Right renal pelvis (tissue), 4 donors: ENCODE data around the gene RXRA. TPM values are rescaled to one million over a fixed set of nuclear protein-coding genes. Genes with fewer than 3 reads are reported as not detected.
"Not testable (repeated sequence)": the region's sequence is repeated elsewhere in the genome, so short reads cannot be mapped to it uniquely, and the experiment has no call there.

Experiments used
- DNase-seq, 4 donors: peaks; one replicate each; pipeline ENCODE4 v3.0.0-alpha.2; 2013; ENCODE audit warnings: low read depth in 4 of 4, low spot score in 3 of 4, missing footprints in 1 of 4
- polyA plus RNA-seq, 4 donors: library from polyadenylated mRNA; unstranded; fragments of 120-200 nt; gene quantifications; one replicate each; pipeline ENCODE4 v1.2.1, GENCODE V29; 2013; ENCODE audit not compliant: insufficient read length in 4 of 4

The RXRA gene
- polyA plus RNA-seq, 4 donors = 42.5 to 56.0 (median 46.7) TPM

DNA sequence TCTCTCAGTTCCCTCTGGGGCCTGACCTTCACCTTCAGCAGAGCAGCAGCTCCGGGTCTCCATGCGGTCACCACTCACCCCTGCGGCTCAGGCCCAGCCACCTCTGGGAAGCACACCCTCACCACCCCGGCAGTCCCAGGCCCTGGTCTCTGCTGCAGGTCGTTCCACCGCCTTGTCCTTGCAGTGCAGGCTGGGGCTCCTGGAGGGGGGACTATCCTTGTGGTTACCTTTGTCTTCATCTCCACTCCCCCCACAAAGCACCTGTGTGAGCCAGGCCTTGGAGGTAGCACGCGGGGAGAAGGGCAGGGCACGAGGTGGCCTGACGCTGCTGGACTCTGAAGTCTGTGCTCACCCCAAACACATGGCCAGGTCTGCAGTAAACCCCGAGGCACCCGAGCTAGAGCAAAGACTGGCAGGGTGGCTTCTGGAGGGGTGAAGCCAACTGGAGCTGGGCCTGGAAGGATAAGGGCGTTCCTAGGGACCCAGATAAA is 33.2 kb upstream of the RXRA start:
- DNase-seq = no peak

DNA sequence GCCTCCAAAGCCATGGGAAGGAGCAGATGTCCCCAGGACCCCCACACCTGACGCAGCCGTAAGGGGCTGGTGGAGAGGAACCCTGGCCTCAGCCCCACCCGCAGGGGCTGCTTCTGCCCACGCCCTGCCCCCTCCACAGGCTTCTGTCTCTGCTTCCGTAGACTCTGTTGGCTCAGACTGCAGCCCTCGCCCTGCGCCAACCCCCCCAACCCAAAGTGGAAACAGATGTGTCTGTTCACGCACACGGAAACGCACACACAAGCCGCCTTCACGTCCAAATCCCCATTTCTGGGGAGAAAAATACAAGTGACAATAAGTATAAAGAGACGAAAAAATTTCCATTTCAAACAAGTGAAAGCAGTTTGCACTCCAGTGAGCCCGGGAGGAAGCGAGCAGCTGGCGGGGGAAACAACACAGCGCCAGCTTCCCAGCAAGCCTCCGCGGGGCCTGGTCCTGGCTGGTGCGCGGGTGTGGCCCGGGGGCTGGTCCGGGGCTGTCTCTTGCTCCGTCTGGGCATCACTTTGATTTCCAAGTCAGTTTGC is 32.6 kb upstream of the RXRA start:
- no peak for DNase-seq

DNA sequence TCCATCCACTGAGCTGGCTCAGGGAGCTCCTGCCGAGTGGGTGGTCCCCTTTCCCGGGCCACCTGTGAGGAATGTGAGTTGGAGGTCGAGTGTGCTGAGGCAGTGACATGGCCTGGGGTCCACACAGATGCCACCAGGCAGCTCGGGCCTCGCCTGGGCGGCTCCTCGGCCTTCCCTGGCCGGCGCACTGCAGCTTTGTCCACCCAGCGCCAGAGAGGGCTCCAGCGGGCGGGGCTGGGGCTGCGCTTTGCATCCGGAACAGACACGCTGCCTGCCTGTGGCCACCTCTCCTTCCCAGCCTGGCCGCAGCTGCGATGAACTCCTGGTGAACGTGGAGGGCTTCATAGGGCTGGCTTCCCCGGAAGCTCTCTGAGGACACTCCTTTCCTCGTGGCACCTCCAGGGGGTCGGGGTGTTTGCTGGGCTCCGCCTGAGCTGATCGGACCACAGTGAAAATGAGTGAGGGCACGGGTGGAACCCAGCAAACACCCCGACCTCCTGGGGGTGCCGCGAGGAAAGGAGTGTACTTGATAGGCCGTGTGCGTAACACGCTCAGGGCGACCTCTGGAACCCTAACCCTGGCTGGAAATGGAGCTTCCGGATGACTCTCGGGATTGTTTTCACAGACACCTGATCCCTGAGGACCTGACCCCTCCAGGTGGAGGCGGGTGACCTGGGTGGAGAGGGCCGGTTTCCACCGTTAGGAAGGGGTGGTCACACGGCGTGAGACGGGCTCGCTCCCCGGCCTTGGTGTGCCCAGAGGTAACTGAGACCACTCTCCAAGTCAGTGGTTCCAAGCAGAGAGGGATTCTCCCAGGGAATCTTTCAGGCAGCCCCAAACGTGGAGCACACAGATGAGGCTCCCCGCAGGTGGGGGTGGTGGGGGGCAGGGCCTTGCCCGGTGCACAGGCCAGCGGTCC is 31.8 kb upstream of the RXRA start:
- DNase-seq = no peak

DNA sequence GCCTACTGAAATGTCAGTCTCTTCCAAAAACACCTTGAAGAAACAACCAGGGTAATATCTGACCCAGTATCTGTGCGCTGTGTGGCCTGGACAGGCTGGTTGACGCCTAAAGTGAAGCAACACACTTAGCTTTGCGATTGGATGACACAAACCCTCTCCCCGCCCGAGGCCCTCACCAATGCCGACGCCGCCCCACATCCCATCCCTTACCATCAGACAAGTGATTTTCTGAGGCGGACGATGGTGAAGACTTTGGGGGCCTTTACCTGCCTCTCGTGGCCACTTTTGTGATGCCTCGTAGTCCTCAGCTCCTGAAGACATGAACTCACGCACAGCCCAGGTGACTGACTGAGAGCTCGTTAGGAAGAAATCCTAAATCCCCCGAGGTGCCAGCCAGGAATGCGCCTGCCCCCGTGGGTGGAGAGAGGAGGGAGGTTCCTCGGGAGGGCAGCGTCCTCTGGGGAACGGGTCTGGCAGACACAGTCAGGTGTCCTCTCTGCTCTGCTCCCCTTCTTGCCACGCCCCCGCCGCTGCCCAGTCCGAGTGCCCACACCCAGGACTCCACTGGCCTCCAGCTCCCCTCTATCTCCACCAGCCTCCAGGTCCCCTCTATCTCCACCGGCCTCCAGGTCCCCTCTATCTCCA is 31.0 kb upstream of the RXRA start:
- DNase-seq = no peak

- DNase-seq = no peak
These were observed 30.5 kb upstream of the RXRA start for GRCh38 chr9:134295746-134296250.

GRCh38 chr9:134296301-134297082 is 29.8 kb upstream of the RXRA start:
- no peak for DNase-seq

DNA sequence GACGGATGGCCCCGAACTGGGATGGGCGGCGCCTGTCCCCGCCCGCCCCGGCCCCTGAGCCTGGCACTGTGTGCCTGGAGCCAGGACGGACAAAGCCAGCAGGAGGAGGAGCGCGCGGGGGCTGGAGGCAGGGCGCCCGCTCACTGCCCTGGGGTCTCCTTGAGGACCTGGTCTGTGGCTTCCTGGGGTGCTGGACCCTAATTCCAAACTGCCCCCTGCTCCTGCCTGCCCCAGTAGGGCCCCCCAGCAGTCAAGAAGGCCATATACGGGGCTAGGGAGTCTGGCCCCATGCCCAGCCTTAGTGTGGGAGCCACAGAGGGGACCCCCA is 29.2 kb upstream of the RXRA start:
- DNase-seq = no peak

DNA sequence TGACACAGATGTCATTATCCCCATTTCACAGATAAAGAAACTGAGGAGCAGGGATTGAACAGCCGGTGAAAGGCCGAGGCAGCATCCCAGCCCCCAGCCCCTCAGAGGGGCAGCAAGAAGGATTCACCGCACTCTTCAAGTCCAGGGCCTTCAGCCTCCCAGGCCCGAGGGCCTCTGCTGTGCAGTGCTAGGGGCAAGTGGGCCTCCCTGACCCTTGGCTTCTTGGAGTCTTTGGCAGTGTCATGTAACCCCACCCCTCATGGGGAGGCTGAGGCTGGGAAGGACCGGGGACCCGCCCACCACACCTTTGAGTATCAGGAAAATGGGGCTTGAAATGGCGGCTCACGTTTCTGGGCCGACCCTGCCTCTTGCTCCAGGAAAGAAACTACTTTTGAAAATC is 28.7 kb upstream of the RXRA start:
- no peak for DNase-seq

- no peak for DNase-seq
These were observed 28.3 kb upstream of the RXRA start for GRCh38 chr9:134298000-134298399.

GRCh38 chr9:134299068-134299467 is 27.2 kb upstream of the RXRA start:
- DNase-seq = no peak

- DNase-seq = no peak
These were observed 26.4 kb upstream of the RXRA start for GRCh38 chr9:134299883-134300282.

- DNase-seq = no peak
These were observed 24.7 kb upstream of the RXRA start for GRCh38 chr9:134301387-134302129.

DNA sequence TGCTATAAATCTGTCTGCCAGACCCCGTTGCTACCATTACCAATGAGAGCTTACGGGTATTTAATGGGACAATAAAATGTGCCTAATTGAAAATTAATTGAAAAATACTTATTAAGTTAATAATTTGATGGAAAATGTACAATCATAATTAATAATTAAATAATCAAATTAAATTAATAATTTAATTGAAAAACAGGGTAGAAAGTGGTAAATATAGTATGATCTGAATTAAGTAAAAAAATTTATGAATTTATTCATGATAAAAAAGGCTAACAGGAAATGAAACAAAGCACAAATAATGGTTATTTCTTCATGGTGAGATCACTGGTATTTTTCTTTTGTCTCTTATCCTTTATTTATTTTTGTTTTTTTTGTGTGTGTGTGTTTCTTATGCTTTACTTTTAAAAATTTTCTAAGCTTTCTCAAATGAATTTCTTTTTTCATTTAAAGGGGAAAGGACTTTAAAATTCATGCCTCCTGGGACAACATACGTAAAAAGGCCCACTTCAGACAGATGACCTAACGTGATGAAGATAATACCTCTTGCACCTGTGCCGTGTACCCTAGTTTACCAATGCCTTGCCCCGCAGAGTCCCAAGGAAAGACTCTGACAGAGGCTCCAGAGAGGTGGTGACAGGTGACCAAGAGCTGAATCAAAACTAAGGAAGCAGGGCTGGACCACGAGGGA is 24.0 kb upstream of the RXRA start:
- no peak for DNase-seq

DNA sequence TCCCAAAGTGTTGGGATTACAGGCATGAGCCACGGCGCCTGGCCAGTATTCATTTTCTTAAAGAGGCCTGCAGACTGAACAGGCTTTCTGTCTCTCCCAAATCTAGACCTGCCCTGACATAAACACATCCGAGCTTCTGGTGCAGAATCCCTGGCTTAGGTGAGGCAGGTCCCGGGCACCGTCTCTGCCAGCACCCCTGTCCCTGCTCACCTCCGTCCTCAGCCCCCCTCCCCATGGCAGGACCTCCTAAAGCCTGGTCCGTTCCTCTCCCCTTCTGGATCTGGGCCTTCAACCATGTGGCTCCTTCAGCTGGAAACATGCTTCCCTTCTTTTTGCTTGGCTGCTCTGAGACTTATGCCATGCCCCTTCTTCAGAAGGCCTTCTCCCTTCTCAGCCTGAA is 22.7 kb upstream of the RXRA start:
- no peak for DNase-seq

DNA sequence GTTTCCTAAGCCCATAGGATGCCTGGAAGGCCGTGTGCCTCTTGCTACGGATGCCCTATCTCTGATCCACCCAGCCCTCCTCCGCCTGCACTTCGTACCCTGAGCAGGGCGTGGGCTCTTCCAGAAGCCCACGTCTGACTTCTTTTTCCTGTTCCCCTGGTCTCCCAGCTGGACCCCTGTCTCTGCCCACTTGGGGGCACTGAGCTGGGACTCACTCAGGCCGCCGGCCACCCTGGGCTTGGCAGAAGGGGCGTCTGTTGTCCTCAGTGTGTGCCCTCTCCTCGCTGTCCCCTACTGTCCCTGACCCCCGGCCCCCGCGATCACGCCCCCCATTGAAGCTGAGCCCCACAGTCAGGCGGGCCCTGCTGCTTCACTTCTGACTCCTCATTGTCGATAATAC is 22.0 kb upstream of the RXRA start:
- no peak for DNase-seq

DNA sequence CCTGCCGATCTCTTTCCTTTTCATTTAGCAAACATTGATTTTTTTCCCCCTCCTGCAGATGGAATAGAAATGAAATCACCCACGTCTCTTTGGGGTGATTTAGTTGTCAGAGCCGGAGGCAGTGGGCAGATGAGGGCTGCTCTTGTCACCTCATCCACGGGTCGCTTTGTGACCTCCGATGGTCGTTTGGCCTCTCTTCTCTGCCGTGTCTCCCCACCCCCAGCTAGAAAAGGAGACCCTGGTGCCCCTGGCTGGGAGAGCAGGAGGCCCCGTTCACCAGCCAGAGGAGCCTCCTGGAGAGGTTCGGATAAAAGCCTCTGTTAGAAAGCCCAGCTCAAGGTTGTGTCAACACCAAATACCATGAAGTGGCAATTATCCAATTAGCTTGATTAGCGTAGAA is 21.6 kb upstream of the RXRA start:
- DNase-seq = no peak

- DNase-seq = no peak
These were observed 20.7 kb upstream of the RXRA start for GRCh38 chr9:134305533-134305932.

DNA sequence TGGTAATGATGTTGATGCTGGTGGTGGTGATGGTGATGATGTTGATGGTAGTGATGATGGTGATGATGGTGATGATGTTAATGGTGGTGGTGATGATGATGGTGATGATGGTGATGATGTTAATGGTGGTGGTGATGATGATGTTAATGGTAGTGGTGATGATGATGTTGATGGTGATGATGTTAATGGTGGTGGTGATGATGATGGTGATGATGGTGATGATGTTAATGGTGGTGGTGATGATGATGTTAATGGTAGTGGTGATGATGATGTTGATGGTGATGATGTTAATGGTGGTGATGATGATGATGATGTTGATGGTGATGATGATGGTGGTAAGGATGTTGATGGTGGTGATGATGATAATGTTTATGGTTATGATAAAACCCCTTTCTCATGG is 20.2 kb upstream of the RXRA start:
- DNase-seq = not testable (repeated sequence)
